Esophagus squamous epithelium (tissue), 4 donors: ENCODE results near the gene ZWINT.

Source experiments
- POLR2A ChIP-seq, 4 donors: fragments of 450-650 bp; IDR thresholded peaks; one replicate each; pipeline ENCODE4 v1.6.1; 2017; ENCODE audit warnings: antibody characterized with exemption in 4 of 4, mild to moderate bottlenecking in 4 of 4, moderate library complexity in 3 of 4
- TF ChIP-seq, protein P1 (sequence below), 6 experiments: fragments of 450-650 bp in 4 of 6; fragments of 200-600 bp in 2 of 6; sonication (generic) in 2 of 6; IDR thresholded peaks; one replicate each; pipeline ENCODE4 v1.5.1; 2016 to 2019; ENCODE audit warnings: antibody characterized with exemption in 6 of 6, mild to moderate bottlenecking in 4 of 6, moderate library complexity in 4 of 6

DNA sequence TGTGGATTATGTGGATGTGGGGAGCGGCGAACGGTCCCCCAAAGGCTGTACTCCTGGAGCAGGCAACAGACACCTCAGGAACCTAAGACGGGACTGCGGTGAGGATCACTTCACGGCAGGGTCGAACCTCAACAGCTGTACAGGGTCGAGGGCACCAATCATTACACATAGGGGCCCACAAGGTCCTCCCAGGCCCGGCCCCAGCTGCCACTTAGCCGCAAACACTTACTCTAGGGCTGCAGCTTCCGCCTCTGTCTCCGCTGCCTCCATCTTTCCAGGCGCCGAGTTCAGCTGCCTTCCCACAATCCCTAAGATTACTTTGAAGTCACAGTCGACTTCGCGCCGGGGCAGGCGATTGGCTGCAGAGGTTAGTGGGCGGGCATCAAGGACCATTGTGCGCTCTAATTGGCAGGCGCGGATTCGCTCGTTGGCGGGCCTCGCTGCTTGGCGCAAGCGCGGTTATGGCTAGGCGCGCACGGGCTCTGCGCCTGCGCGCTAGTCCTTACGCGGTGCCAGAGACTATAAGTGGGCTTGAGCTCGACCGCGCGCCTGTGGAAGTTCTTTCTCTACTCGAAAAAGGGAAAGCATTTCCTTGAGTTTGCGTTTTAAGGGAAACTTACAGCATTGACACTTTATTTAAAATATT, at the start of gene ZWINT:
- TF ChIP-seq, protein P1, sequence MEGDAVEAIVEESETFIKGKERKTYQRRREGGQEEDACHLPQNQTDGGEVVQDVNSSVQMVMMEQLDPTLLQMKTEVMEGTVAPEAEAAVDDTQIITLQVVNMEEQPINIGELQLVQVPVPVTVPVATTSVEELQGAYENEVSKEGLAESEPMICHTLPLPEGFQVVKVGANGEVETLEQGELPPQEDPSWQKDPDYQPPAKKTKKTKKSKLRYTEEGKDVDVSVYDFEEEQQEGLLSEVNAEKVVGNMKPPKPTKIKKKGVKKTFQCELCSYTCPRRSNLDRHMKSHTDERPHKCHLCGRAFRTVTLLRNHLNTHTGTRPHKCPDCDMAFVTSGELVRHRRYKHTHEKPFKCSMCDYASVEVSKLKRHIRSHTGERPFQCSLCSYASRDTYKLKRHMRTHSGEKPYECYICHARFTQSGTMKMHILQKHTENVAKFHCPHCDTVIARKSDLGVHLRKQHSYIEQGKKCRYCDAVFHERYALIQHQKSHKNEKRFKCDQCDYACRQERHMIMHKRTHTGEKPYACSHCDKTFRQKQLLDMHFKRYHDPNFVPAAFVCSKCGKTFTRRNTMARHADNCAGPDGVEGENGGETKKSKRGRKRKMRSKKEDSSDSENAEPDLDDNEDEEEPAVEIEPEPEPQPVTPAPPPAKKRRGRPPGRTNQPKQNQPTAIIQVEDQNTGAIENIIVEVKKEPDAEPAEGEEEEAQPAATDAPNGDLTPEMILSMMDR (IDR thresholded peaks at IDR 0.05): no peak
- TF ChIP-seq POLR2A (IDR thresholded peaks at IDR 0.05): peak in 2 of 4 donors; percentile 21 to 25
